Eye (tissue), 1 donor: ENCODE measurements around the gene DLGAP1.

Experiments
- DNase-seq: peaks from one replicate; pipeline ENCODE4 v3.0.0-alpha.2; 2015

DLGAP1 gene

GRCh38 chr18:3982541-3982940, 472.6 kb downstream of the DLGAP1 start:
- DNase-seq: no peak

DNA sequence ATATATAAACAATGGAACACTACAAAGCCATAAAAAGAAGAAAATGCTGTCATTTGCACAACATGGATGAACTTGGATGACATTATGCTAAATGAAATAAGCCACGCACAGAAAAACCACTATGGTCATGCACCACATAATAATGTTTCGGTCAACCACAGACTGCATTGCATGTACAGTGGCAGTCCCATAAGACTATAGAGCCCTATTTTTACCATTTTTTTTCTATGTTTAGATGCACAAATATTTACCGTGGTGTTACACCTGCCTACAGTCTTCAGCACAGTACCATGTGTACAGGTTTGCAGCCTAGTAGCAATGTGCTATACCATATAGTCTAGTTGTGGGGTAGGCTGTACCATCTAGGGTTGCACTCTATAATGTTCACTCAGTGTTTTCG, 476.1 kb downstream of the DLGAP1 start:
- no peak for DNase-seq

DNA sequence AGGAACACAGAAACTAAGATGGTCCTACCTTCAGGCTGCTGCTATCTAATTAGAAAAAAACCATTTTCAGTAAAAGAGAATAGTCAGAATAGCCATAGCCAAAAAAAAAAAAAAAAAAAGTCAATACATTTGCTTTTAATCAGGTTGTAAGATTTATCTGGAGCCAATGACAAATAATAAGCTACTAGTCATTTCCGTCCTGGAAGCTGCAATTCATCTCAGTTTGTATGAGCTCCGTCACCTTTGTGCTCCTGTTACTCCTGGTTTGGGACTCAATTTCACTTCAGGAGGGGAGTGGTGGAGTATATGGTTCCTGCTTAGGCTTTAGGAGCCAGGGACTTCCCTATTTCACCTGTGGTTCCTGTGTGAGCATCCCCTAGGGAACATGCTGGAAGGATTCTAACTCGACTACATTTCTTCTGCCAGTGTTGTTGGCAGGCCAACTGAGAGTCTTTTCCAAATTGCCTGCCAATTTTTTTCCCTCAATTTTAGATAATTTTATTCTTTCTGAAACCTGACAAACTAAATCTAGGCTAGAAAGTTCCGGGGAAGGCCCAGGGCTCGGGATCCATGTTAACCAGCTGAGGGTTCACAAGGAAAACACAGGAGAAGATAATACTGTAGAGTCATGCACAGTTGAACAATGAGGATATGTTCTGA, 481.8 kb downstream of the DLGAP1 start:
- DNase-seq: no peak

DNA sequence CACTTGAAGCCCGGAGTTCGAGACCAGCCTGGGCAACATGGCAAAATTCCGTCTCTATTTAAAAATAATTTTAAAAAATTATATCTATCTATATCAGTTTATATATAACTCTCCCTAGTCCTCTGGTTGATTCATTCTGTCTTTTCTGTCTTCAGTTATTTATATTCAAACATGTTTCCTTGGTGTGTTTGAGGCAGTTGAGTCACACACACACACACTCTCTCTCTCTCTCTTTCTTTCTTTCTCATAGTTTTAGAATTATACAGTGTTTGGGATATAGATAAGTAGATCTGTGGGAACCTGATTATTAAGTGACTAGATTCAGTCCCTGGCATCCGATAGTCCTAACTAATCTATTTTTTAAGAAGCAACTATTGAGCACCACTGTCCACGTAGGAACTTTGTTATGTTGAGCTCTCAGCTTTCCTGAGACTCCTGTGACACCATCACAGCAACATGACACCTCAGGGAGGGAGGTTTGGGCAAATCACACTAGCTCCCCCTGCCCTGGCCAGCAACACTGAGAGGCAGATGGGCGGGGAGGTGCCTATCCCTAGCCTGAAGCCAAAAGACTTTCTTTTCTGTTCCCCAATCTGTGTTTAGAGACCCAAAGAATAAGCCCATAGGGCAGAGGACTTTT, 482.7 kb downstream of the DLGAP1 start:
- DNase-seq: no peak

GRCh38 chr18:3970929-3971328, 484.2 kb downstream of the DLGAP1 start:
- no peak for DNase-seq

DNA sequence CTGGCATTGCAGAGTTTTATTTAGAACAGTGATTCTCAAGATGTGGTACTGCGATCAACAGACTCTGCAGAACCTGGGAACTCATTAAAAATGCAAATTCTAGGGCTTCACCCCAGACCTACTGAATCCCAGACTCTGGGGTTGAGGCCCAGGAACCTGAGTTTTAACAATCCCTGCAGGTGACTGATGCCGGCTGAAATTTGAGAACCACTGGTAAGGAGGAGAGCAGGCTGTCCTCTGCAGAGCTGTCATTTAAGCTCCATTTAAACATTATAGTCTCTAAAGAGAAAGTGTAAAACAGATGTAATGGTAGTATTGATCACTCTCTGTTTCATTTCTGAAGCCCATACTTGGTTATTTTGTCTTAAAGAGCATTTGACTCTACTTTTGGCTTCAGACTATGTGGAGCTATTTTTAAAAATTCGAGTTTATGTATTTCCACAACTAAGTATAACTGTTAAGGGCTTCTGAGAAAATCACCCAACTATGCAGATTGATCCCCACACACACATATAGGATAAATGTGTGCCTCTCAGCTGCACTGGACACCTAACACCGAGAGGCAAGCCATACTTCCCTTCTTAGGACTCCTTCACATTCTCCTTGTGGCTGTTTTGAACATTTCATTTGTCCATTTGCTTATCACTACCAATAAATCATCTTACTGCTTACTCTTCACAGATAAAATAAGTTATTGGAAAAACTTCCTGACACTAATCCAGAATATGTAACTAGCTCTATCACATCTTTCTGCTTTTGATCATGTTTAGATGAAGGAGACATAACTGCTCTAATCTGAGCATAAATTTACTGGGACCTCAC, 487.5 kb downstream of the DLGAP1 start:
- no peak for DNase-seq

GRCh38 chr18:3966642-3967358, 488.3 kb downstream of the DLGAP1 start:
- DNase-seq: no peak

DNA sequence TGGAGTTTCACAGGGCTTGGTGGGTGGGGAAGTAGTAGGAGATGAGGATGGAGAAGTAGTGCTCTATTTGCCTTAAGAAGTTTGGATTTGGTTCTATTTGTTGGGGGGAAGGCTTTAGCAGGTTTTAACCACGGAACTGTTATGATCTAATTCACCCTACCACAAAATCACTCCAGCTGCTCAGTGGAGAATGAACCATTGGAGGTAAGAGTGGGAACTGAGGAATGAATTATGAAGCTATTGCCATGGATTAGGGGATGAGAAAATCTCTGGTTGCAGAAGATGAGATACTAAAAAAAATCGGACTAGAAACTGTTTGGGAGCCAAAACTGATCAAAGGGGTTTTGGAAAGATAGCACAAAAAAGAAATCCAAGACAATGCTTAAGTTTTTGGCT, 488.9 kb downstream of the DLGAP1 start:
- no peak for DNase-seq

DNA sequence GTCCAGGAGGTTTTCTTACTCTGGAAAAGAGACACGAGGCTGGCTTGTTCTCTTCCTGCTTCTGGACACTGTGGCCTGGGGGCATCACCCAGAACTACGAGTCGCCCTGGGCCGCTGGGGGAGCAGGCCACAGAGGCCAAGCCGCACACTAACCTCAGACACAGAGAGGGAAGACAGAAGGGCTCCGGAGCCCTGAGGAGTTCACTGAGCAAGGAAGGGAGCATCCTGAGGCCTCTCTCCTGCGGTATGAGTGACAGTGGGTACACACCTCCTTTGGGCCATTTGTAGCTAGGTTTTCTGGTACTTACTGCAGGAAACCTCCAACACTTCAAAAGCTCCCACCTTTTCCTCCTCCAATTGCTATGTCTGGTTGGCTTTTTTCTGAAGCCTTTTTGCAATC, 494.1 kb downstream of the DLGAP1 start:
- DNase-seq: no peak

DNA sequence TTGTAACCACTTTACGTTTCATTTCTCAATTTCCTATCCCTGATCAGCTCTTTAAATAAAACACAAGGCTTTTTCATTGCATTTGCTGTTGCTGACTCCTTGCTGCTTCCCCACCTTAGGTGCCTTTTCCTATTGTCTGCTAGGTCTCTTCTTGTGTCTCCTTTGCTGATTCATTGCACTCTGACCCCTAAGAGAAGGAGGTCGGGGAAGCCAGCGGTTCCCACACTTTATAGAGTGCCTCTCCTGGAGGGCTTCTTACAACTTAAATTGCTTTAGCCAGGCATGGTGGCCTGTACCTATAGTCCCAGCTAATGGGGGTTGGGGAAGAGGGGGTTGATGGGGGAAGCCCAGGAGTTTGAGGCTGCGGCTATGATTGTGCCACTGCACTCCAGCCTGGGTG, 495.0 kb downstream of the DLGAP1 start:
- DNase-seq: no peak

- no peak for DNase-seq
Measured at GRCh38 chr18:3952031-3952430, 503.1 kb downstream of the DLGAP1 start.

GRCh38 chr18:3950668-3951404, 504.3 kb downstream of the DLGAP1 start:
- DNase-seq: no peak

DNA sequence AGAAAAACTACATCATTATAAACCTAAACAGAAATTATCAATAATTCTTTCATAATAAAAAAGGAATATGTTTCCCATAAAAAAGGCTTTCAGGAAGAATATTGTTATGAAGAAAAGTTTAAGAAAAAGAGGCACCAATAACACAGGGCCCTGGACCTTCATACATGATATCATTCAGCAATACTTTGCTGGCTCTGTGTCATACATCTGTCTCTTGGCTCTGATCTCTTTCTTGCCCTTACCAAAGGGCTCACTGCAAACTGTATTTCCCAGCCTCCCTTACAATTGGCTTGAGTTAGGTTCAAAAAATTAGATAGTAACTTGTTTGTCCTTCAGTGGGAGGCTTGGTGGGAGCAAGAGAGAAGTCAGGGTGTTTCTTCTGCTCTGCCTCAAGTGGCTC, 506.1 kb downstream of the DLGAP1 start:
- DNase-seq: no peak

DNA sequence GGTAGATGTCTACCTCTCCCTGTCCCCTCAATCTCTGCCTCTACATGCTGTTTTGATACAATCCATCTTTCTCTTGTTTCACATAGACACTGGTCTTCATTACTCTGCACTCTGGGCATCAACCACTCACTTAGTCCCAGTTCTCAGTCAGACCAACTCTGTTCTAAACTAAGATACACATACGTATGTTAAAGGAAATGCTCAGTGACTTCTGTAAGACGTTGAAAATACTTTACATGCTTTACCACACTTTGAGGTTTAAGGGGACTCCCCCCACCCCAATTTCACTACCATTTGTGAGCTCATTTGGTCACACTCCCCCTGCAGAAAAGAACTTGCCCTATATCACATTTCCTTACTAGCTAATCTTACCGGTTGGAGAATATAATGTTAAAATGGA, 507.7 kb downstream of the DLGAP1 start:
- no peak for DNase-seq

DNA sequence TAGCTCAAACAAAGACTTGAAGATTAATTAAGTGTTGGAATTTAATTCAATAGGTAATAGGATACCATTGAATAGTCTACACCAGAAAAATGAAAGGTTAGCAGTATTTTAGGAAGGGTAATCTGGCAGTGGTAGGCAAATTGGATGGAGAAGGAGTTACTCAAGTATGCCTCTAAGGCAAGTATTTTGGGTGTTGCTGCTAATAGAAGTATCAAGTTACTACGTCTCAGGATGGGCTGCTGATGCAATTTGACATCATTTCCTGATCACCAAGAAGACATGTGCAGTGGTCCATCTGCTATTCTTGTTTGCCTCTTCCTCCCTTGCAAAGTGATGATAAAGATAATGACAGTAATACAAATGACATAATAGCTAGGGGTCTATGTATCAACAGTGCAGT, 519.8 kb downstream of the DLGAP1 start:
- DNase-seq: no peak

DNA sequence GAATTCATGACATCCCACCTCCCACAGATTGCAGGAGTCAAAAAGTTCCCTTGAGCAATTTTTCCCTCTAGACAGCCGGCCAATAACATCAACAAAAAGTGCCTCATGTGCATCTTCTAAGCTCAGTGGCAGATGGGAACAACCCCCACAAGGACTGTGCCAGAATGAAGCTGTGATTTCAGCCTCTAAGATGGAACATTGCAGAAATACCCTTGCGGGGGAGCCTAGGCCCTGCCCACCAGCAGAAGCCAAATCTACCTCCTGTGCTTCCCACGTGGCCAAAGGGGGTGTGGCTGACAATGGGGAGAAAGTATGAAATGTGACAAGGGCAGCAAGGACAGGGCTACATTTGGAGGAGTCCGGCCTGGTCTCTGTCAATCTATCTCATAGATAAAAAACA, 522.8 kb downstream of the DLGAP1 start:
- no peak for DNase-seq

GRCh38 chr18:3931542-3932112, 523.5 kb downstream of the DLGAP1 start:
- no peak for DNase-seq

DNA sequence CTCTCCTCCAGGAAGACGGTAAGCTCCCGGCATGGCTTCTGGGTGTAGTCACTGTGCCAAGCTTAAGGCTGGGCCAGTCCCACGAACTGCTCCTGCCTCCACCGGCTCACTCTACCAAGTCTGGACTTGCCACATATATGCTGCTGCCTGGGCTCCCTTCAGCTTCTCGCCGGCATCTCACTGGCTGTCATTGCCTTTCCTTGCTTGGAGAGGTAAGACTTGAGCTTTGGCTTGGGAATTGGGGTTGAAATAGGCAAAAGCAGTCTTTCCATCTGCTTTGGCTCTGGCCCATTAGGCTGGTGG, 524.1 kb downstream of the DLGAP1 start:
- no peak for DNase-seq

DNA sequence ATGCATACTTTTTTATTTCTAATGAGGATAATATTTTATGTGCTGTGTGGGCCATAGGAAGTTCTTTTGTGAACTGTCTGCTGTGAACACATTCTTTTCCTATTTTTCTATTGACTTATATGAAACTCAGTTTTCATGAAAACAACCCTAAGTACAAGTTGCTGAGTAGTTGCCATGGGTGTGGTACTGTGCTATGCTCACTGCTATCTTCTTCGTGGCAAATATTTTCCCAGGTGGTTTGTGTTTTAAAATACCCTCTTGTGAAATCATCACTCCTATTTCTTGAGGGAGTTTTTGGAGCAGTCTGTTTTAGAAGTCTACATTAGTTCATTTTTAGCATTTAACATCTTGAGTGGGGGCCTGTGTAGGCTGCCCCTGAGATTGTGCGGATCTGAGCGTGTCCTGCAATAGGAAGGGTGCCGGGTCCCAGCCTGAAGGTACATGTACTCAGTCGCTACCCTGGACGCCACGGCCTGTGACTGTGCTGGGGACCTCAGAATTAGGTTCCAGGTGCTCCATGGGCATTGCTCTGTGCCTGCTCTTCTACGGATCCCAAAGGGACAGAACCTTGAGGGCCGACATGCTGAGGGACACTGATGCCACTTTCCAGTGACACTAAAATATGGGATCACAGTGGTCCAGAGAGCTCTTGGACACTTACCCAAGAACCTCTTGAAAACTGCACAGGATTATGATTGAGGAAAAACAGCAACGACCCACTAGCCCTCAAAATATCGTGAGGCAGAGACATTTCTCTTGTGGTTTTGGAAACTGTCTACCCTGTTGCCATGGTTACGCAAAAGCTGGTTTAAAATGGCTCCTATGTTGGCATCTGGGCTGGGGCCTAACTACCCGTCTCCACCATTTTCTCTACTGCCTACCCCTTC, 524.7 kb downstream of the DLGAP1 start:
- no peak for DNase-seq

DNA sequence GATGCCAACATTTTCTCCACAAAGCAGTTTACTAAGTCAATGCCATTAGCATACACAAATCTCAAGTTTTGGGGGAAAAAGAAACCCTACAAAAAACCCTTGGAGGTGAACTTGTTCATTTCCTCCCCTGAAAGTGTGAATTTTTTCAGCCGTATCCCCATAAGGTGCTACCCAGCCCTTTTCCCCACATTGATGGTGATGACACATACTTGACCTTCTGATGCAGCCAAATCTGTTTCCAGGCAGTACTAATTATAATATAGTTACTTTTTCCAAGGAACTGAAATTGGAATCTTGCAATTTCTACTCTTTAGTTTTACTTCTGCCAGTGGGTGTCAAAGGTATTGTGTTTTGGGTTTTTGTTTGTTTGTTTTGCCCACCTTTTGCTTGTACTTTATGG, 530.7 kb downstream of the DLGAP1 start:
- DNase-seq: no peak

- no peak for DNase-seq
Measured at GRCh38 chr18:3923750-3924149, 531.4 kb downstream of the DLGAP1 start.

GRCh38 chr18:3921826-3922225, 533.3 kb downstream of the DLGAP1 start:
- no peak for DNase-seq
